ENCODE data around the gene E2F1.
"Not testable (repeated sequence)": the region's sequence is repeated elsewhere in the genome, so short reads cannot be mapped to it uniquely, and the experiment has no call there.

E2F1 gene

GRCh38 chr20:33710681-33711445 is 24.7 kb upstream of the E2F1 start:
- no peak for ATAC-seq

GRCh38 chr20:33709905-33710541 is 23.8 kb upstream of the E2F1 start:
- ATAC-seq: no peak

- peak; percentile 44 to 67 for ATAC-seq
Measured at GRCh38 chr20:33709398-33709797, 23.2 kb upstream of the E2F1 start.

GRCh38 chr20:33707668-33708067 is 21.5 kb upstream of the E2F1 start:
- no peak for ATAC-seq

GRCh38 chr20:33704197-33704924 is 18.2 kb upstream of the E2F1 start:
- ATAC-seq: no peak

- ATAC-seq: no peak
Measured at GRCh38 chr20:33703498-33704137, 17.4 kb upstream of the E2F1 start.

- no peak for ATAC-seq
Measured at GRCh38 chr20:33702861-33703260, 16.7 kb upstream of the E2F1 start.

GRCh38 chr20:33701629-33702450 is 15.7 kb upstream of the E2F1 start:
- no peak for ATAC-seq

GRCh38 chr20:33700696-33701441 is 14.7 kb upstream of the E2F1 start:
- not testable (repeated sequence) for ATAC-seq

- not testable (repeated sequence) for ATAC-seq
Measured at GRCh38 chr20:33698966-33699365, 12.8 kb upstream of the E2F1 start.

GRCh38 chr20:33697129-33697528 is 10.9 kb upstream of the E2F1 start:
- ATAC-seq: no peak

GRCh38 chr20:33696448-33696847 is 10.3 kb upstream of the E2F1 start:
- ATAC-seq: no peak

GRCh38 chr20:33694639-33695012 is 8.4 kb upstream of the E2F1 start:
- ATAC-seq: no peak

- ATAC-seq: no peak
Measured at GRCh38 chr20:33693741-33694638, 7.8 kb upstream of the E2F1 start.

- no peak for ATAC-seq
Measured at GRCh38 chr20:33693289-33693688, 7.1 kb upstream of the E2F1 start.

- ATAC-seq: peak in 1 of 2 donors; percentile 27
Measured at GRCh38 chr20:33689973-33690372, 3.8 kb upstream of the E2F1 start.

- no peak for ATAC-seq
Measured at GRCh38 chr20:33689493-33689892, 3.3 kb upstream of the E2F1 start.

GRCh38 chr20:33688938-33689424 is 2.8 kb upstream of the E2F1 start:
- no peak for ATAC-seq

- no peak for ATAC-seq
Measured at GRCh38 chr20:33687993-33688937, 2.1 kb upstream of the E2F1 start.
